ENCODE results near the gene P2RX4.
"Not testable (repeated sequence)": the region's sequence is repeated elsewhere in the genome, so short reads cannot be mapped to it uniquely, and the experiment has no call there.

P2RX4 gene, protein sequence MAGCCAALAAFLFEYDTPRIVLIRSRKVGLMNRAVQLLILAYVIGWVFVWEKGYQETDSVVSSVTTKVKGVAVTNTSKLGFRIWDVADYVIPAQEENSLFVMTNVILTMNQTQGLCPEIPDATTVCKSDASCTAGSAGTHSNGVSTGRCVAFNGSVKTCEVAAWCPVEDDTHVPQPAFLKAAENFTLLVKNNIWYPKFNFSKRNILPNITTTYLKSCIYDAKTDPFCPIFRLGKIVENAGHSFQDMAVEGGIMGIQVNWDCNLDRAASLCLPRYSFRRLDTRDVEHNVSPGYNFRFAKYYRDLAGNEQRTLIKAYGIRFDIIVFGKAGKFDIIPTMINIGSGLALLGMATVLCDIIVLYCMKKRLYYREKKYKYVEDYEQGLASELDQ

DNA sequence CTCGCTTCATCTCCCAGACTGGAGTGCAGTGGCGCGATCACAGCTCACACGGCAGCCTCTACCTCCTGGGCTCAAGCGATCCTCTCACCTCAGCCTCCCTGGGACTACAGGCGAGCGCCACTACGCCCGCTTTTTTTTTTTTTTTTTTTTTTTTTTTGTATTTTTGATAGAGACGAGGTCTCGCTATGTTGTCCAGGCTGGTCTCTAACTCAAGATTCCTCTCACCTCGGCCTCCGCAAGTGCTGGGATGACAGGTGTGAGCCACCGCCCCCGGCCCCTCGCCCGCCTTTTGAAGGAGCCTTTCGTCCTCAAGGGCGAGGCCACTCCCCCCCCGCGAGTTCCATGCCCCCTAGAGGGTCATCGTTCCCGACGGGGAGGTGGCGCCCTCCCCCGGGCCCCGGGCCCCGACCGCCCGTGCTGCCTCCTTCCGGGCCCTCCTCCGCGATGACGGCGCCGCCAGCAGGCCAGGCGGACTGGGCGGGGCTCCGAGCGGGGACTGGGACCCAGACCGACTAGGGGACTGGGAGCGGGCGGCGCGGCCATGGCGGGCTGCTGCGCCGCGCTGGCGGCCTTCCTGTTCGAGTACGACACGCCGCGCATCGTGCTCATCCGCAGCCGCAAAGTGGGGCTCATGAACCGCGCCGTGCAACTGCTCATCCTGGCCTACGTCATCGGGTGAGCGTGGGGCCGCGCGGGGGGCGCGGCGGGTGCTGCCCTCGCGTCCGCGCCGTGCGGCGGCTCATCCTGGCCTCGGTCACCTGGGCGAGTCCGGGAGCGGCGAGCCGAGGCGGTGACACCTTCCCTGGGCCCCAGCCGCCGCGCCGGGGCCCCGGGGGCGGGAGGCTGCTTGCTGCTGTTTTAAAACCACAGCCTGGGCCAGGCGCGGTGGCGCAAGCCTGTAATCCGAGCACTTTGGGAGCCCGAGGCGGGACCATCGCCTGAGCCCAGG is at the start of gene P2RX4:
P2RX4 (plus strand) TSS at position 506 of the 949 bp plus-strand sequence; CDS start at position 542, 36 bp downstream.
- peaks cover 20% of the 10 kb centered on the region; the same call in 1 of the 2 replicates for H3K79me2 ChIP-seq (ENCODE audit: insufficient read depth, low read depth)
- no peak within 1 kb of the TSS for H3K4me3 ChIP-seq (IDR thresholded peaks at IDR 0.05; ENCODE audit: insufficient read depth, low read depth, low read length)
- H3K27ac ChIP-seq = peak within 1 kb of the TSS; percentile 73
- no peaks in the 10 kb centered on the region for H4K20me1 ChIP-seq (ENCODE audit: insufficient read depth)
- peak within 1 kb of the TSS; percentile 64 for H2AFZ ChIP-seq (ENCODE audit: low read depth)
- peak within 1 kb of the TSS; percentile 84 for H3K9ac ChIP-seq
- no peaks in the 10 kb centered on the region for H3K36me3 ChIP-seq (ENCODE audit: insufficient read depth)
- H3K27me3 ChIP-seq (ENCODE audit: insufficient read depth, low read depth) = no peaks in the 10 kb centered on the region
- peaks cover 12% of the 10 kb centered on the region for H3K4me1 ChIP-seq (ENCODE audit: low read depth, poor library complexity, severe bottlenecking)
- peak within 1 kb of the TSS; percentile 64 for H3K4me2 ChIP-seq
- TF ChIP-seq, protein P1, sequence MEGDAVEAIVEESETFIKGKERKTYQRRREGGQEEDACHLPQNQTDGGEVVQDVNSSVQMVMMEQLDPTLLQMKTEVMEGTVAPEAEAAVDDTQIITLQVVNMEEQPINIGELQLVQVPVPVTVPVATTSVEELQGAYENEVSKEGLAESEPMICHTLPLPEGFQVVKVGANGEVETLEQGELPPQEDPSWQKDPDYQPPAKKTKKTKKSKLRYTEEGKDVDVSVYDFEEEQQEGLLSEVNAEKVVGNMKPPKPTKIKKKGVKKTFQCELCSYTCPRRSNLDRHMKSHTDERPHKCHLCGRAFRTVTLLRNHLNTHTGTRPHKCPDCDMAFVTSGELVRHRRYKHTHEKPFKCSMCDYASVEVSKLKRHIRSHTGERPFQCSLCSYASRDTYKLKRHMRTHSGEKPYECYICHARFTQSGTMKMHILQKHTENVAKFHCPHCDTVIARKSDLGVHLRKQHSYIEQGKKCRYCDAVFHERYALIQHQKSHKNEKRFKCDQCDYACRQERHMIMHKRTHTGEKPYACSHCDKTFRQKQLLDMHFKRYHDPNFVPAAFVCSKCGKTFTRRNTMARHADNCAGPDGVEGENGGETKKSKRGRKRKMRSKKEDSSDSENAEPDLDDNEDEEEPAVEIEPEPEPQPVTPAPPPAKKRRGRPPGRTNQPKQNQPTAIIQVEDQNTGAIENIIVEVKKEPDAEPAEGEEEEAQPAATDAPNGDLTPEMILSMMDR (conservative IDR thresholded peaks at IDR 0.05; ENCODE audit: low read depth, low read length) = no peak

DNA sequence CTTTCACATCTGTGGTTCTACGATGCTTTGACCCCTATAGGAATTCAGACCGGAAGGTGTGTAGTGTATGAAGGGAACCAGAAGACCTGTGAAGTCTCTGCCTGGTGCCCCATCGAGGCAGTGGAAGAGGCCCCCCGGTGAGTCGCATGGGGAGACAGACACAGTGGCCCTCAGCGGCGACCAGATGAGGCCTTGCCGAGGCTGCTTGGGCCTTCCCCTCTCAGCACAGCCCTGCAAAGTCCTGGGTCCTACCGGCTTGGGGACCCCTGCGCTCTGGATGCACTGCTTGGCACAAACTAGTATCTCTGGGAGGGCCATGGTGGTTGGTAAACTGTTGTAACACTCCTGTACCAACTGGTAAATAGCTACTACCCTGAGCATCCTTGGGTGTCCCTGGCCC is 47.5 kb upstream of the P2RX4 start:
- Histone ChIP-seq H3K27ac (no peak overlapping the region), H3K4me1 (ENCODE audit: low read depth, poor library complexity, severe bottlenecking) (no peaks in the 10 kb centered on the region), H3K4me3 (IDR thresholded peaks at IDR 0.05; ENCODE audit: insufficient read depth, low read depth, low read length) (no peak overlapping the region), H3K27me3 (ENCODE audit: insufficient read depth, low read depth) (no peaks in the 10 kb centered on the region), H3K9ac (no peak overlapping the region), H4K20me1 (ENCODE audit: insufficient read depth) (no peaks in the 10 kb centered on the region), H3K36me3 (ENCODE audit: insufficient read depth) (no peaks in the 10 kb centered on the region), H3K79me2 (ENCODE audit: insufficient read depth, low read depth) (no peaks in the 10 kb centered on the region), H3K4me2 (no peak overlapping the region), H2AFZ (ENCODE audit: low read depth) (no peak overlapping the region)
- TF ChIP-seq, protein P1 (conservative IDR thresholded peaks at IDR 0.05; ENCODE audit: low read depth, low read length) = no peak

DNA sequence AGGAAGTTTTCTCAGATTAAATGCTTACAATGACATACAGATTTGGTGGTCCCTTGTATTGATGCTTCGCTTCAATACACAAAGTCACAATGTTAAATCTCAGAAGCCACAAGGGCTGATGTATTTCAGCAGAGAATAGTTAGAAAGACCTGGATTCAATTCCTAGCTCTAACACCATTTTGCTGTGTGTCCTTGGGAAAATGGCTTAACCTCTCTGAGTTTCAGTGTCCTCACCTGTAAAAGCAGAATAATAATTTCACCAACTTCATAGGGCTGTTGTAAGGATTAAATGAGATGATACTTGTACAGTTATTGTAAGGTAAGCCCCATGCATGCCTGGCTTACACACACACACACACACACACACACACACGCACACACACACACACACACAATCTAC is 46.9 kb upstream of the P2RX4 start:
- H4K20me1 ChIP-seq (ENCODE audit: insufficient read depth) = no peaks in the 10 kb centered on the region
- H3K4me2 ChIP-seq = no peak overlapping the region
- no peak overlapping the region for H3K4me3 ChIP-seq (IDR thresholded peaks at IDR 0.05; ENCODE audit: insufficient read depth, low read depth, low read length)
- TF ChIP-seq, protein P1 (conservative IDR thresholded peaks at IDR 0.05; ENCODE audit: low read depth, low read length) = no peak
- H3K9ac ChIP-seq = no peak overlapping the region
- no peaks in the 10 kb centered on the region for H3K36me3 ChIP-seq (ENCODE audit: insufficient read depth)
- no peaks in the 10 kb centered on the region for H3K79me2 ChIP-seq (ENCODE audit: insufficient read depth, low read depth)
- no peaks in the 10 kb centered on the region for H3K27me3 ChIP-seq (ENCODE audit: insufficient read depth, low read depth)
- no peaks in the 10 kb centered on the region for H3K4me1 ChIP-seq (ENCODE audit: low read depth, poor library complexity, severe bottlenecking)
- no peak overlapping the region for H3K27ac ChIP-seq
- H2AFZ ChIP-seq (ENCODE audit: low read depth) = no peak overlapping the region

DNA sequence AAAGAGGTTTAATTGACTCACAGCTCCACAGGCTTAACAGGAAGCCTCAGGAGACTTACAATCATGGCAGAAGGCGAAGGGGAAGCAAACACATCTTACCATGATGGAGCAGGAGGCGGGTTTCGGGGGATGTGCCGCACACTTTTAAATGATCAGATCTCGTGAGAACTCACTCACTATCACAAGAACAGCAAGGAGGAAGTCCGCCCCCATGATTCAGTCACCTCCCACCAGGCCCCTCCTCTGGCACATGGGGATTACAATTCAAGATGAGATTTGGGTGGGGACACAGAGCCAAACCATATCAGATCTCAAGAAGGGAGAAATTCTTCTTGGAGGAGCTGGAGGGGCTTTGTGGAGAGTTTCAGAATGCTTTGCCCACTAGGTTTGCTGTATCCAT is 45.1 kb upstream of the P2RX4 start:
- not testable (repeated sequence) for H4K20me1 ChIP-seq (ENCODE audit: insufficient read depth); H3K4me1 ChIP-seq (ENCODE audit: low read depth, poor library complexity, severe bottlenecking); H3K36me3 ChIP-seq (ENCODE audit: insufficient read depth); H3K9ac ChIP-seq; H3K79me2 ChIP-seq (ENCODE audit: insufficient read depth, low read depth); H3K27ac ChIP-seq; H3K4me2 ChIP-seq; H2AFZ ChIP-seq (ENCODE audit: low read depth); H3K27me3 ChIP-seq (ENCODE audit: insufficient read depth, low read depth); H3K4me3 ChIP-seq (IDR thresholded peaks at IDR 0.05; ENCODE audit: insufficient read depth, low read depth, low read length)
